IPS-18a (cell line): ENCODE results near the gene ST13.
"Not testable (repeated sequence)": the region's sequence is repeated elsewhere in the genome, so short reads cannot be mapped to it uniquely, and the experiment has no call there.

Experiments used
- H3K27ac ChIP-seq: one replicate; pipeline ENCODE4 v1.5.1; 2013; ENCODE audit warnings: low read length
- H3K27me3 ChIP-seq: one replicate; pipeline ENCODE4 v1.6.1; 2013; ENCODE audit warnings: mild to moderate bottlenecking, low read length; ENCODE audit not compliant: control insufficient read depth, insufficient read depth
- H3K36me3 ChIP-seq: one replicate; pipeline ENCODE4 v1.6.1; 2013; ENCODE audit warnings: low read depth, low read length; ENCODE audit not compliant: control insufficient read depth
- H3K4me1 ChIP-seq: one replicate; pipeline ENCODE4 v1.6.1; 2013; ENCODE audit warnings: low read depth, low read length; ENCODE audit not compliant: control insufficient read depth
- H3K4me3 ChIP-seq: one replicate; pipeline ENCODE4 v1.5.1; 2013; ENCODE audit warnings: low read length
- H3K9ac ChIP-seq: one replicate; pipeline ENCODE4 v1.6.1; 2013; ENCODE audit warnings: mild to moderate bottlenecking, low read length, moderate library complexity
- H3K9me3 ChIP-seq: one replicate; pipeline ENCODE4 v1.6.1; 2013; ENCODE audit warnings: low read depth, low read length; ENCODE audit not compliant: control insufficient read depth

Gene ST13

GRCh38 chr22:40856513-40857308, at the start of gene ST13, which contains the start of gene XPNPEP3:
Gene ST13, minus strand, starts transcription at chr22:40856639. Its CDS starts 99 bp downstream, at chr22:40856540.
Gene XPNPEP3, plus strand, starts transcription at chr22:40857148. Its CDS starts 34 bp downstream, at chr22:40857182.
- Histone ChIP-seq H3K4me1 (peaks cover 17% of the 10 kb centered on the region), H3K27ac (peak within 1 kb of the TSS; percentile 99), H3K27me3 (no peaks in the 10 kb centered on the region), H3K9ac (peak within 1 kb of the TSS; percentile 99), H3K9me3 (no peaks in the 10 kb centered on the region), H3K36me3 (peaks cover 15% of the 10 kb centered on the region), H3K4me3 (peak within 1 kb of the TSS; percentile 94)

DNA sequence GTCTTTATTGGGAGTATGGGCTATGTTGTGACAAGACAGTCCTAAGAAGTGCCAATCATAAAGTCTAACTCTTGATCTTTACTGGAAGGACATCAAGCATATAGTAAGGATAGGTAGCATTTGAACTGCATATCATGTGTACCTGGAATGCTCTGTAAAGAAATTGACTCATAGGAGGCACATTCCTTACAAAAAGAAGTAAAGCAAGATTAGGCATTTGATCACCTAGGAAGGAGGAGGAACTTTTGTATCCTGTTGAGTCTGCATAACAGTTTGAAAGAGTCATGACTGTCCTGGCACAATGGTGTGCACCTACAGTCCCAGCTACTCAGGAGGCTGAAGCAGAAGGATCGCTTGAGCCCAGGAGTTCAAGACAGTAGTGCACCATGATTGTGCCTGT, 47.7 kb upstream of the ST13 start:
- H3K4me1 ChIP-seq = no peaks in the 10 kb centered on the region
- no peak overlapping the region for H3K4me3 ChIP-seq
- H3K36me3 ChIP-seq = peaks cover 4% of the 10 kb centered on the region
- H3K9ac ChIP-seq = no peak overlapping the region
- H3K27ac ChIP-seq = no peak overlapping the region
- no peaks in the 10 kb centered on the region for H3K27me3 ChIP-seq
- no peaks in the 10 kb centered on the region for H3K9me3 ChIP-seq

DNA sequence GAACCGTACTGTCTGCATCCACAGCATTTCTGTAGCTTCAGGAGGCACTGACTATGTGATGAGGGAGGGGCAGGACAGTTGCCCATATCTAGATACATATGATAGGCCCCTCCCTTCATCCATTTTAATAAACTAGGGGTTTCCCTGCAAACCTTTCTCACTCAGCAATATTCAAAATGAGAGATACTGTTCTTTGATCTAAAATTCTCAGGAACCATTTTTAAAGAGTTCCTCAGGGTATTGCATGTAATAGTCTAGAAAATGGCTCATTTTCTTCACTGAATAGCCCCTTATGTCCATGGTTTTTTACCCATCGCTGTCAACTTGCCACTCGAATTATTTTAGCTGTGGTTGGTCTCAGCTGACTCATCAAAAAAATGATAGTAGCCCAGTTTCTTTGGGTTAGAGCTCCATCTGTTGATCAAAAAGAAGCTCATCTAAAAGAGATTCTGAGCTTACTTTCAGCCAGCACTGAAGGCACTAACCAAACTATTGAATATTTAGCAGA, 42.5 kb upstream of the ST13 start:
- no peaks in the 10 kb centered on the region for H3K36me3 ChIP-seq
- no peak overlapping the region for H3K9ac ChIP-seq
- H3K27me3 ChIP-seq = no peaks in the 10 kb centered on the region
- H3K4me3 ChIP-seq = no peak overlapping the region
- no peak overlapping the region for H3K27ac ChIP-seq
- H3K9me3 ChIP-seq = no peaks in the 10 kb centered on the region
- H3K4me1 ChIP-seq = peaks cover 2% of the 10 kb centered on the region

GRCh38 chr22:40894417-40894816, 38.0 kb upstream of the ST13 start:
- Histone ChIP-seq H3K4me3 (no peak overlapping the region), H3K4me1 (peaks cover 2% of the 10 kb centered on the region), H3K27ac (no peak overlapping the region), H3K27me3 (no peaks in the 10 kb centered on the region), H3K9ac (no peak overlapping the region), H3K36me3 (no peaks in the 10 kb centered on the region), H3K9me3 (no peaks in the 10 kb centered on the region)

DNA sequence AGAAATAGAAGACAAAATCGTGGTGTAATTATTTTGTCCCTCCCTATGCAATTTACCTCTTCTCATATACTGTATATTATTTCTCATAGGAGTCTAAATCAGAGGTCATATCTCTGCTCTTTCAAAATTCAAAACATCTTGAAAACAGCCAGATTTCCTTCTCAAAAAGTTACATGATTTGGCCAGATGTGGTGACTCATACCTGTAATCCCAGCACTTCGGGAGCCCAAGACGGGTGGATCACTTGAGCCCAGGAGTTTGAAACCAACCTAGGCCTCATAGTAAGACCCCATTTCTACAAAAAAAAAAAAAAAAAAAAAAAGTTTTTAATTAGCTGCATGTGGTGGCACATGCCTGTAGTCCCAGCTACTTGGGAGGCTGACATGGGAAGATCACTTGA, 34.4 kb upstream of the ST13 start:
- peaks cover 22% of the 10 kb centered on the region for H3K36me3 ChIP-seq
- H3K9me3 ChIP-seq = no peaks in the 10 kb centered on the region
- H3K27me3 ChIP-seq = no peaks in the 10 kb centered on the region
- no peak overlapping the region for H3K4me3 ChIP-seq
- H3K4me1 ChIP-seq = no peaks in the 10 kb centered on the region
- no peak overlapping the region for H3K27ac ChIP-seq
- H3K9ac ChIP-seq = no peak overlapping the region

- H3K9me3 ChIP-seq = no peaks in the 10 kb centered on the region
- H3K9ac ChIP-seq = no peak overlapping the region
- H3K36me3 ChIP-seq = peaks cover 22% of the 10 kb centered on the region
- H3K4me3 ChIP-seq = no peak overlapping the region
- H3K4me1 ChIP-seq = no peaks in the 10 kb centered on the region
- no peaks in the 10 kb centered on the region for H3K27me3 ChIP-seq
- no peak overlapping the region for H3K27ac ChIP-seq
Measured at GRCh38 chr22:40889116-40889515, 32.7 kb upstream of the ST13 start.

DNA sequence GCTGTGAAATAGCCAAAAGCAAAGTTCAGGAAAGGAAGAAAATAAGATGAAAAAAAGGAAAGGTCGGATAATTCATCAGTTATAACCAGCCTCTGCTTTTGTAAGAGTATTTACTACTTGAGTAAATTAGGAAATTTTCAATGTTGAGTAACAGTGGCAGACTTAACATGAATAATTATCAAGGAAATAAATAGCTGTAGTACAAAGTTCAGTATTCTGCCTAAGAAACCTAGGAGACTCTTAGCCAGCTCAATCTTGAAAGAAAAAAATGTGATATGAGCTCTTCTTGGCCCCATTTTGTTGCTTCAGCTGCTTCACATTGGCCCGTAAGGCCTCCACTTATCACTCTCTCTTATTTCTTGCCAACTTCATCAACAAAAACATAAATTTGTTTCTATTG, 22.5 kb upstream of the ST13 start:
- Histone ChIP-seq H3K27ac (no peak overlapping the region), H3K27me3 (no peaks in the 10 kb centered on the region), H3K4me1 (no peaks in the 10 kb centered on the region), H3K9ac (no peak overlapping the region), H3K9me3 (no peaks in the 10 kb centered on the region), H3K4me3 (no peak overlapping the region), H3K36me3 (peaks cover 20% of the 10 kb centered on the region)

DNA sequence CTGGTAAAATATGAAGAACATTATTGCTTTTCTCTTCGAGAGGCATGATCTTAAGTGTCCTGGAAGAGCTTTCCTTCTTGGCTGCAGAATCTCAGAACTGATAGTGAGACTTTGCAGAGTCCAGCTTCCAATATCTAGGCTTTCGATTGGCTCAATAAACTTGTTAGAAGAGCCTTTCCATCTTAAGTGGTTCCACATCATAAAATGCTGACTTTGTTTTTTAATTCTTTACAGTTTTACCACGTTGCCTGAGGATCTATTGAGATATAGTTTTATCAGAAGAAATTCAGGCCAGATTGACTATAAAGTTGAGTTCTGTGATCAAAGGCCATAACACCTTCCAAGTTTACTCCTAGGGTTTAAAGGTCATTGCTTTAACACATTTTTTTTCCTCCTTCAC, 21.0 kb upstream of the ST13 start:
- peaks cover 10% of the 10 kb centered on the region for H3K36me3 ChIP-seq
- no peaks in the 10 kb centered on the region for H3K4me1 ChIP-seq
- no peak overlapping the region for H3K27ac ChIP-seq
- H3K27me3 ChIP-seq = no peaks in the 10 kb centered on the region
- no peaks in the 10 kb centered on the region for H3K9me3 ChIP-seq
- no peak overlapping the region for H3K4me3 ChIP-seq
- no peak overlapping the region for H3K9ac ChIP-seq

DNA sequence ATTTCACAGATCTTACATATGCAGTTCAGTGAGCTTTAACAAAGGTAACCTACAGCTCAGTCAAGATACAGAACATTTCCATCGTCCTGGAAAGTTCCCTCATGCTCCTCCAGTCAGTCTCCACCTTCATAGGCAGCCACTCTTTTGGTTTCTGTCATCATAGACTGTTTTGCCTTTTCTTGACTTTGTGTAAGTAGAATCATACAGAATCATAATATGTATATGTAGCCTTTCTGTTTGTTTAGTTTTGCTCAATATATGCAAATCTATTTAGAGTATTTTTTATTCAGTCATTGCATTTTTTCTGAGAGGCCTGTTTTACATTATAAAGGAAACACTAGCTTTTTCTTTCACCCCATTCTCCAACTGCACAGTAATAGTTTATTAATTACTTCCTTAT, 20.5 kb upstream of the ST13 start:
- peaks cover 5% of the 10 kb centered on the region for H3K36me3 ChIP-seq
- H3K4me1 ChIP-seq = no peaks in the 10 kb centered on the region
- no peaks in the 10 kb centered on the region for H3K27me3 ChIP-seq
- no peak overlapping the region for H3K4me3 ChIP-seq
- H3K27ac ChIP-seq = no peak overlapping the region
- no peak overlapping the region for H3K9ac ChIP-seq
- no peaks in the 10 kb centered on the region for H3K9me3 ChIP-seq

- Histone ChIP-seq H3K4me3 (no peak overlapping the region), H3K4me1 (no peaks in the 10 kb centered on the region), H3K9me3 (no peaks in the 10 kb centered on the region), H3K27me3 (no peaks in the 10 kb centered on the region), H3K9ac (no peak overlapping the region), H3K36me3 (peaks cover 4% of the 10 kb centered on the region), H3K27ac (no peak overlapping the region)
Measured at GRCh38 chr22:40875111-40875510, 18.7 kb upstream of the ST13 start.

DNA sequence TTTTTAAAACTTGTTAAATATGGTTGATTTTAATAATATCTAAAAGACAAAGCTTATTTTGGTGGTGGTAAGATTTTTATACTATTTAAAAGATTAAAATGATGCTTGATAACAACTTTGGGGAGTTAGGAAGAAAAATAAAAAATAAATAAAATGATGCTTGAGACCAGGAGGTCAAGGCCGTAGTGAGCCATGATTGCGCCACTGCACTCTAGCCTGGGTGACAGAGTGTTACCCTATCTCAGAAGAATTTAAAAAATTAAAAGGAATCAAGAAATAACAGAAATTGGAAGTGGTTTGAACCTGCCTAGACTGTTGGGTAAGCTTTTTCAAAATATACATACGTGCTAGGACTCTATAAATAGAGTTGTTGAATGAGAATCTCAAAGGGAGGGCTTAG, 17.6 kb upstream of the ST13 start:
- Histone ChIP-seq H3K4me1 (no peaks in the 10 kb centered on the region), H3K27me3 (no peaks in the 10 kb centered on the region), H3K9me3 (no peaks in the 10 kb centered on the region), H3K27ac (no peak overlapping the region), H3K36me3 (peaks cover 4% of the 10 kb centered on the region), H3K4me3 (no peak overlapping the region), H3K9ac (no peak overlapping the region)

DNA sequence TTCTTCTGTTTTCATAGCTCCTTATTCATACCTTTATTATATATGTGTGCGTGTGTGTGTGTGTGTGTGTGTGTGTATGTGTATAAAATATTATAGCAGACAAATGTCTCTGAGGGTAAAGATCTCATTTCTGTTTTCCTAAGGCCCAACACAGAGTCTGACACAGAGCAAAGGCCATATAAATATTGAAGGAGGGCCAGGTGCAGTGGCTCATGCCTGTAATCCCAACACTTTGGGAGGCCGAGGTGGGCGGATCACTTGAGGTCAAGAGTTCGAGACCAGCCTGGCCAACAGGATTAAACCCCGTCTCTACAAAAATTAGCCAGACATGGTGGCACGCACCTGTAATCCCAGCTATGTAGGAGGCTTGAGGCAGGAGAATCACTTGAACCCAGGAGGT, 11.9 kb upstream of the ST13 start:
- H3K4me1 ChIP-seq, H3K9me3 ChIP-seq, H3K9ac ChIP-seq, H3K4me3 ChIP-seq, H3K27me3 ChIP-seq, H3K27ac ChIP-seq, H3K36me3 ChIP-seq: not testable (repeated sequence)
